ENCODE data around the gene AGPAT2.

Gene AGPAT2

GRCh38 chr9:136687721-136688223, 515 bp upstream of the AGPAT2 start:
- DNase-seq (ENCODE audit: low spot score): no peak

GRCh38 chr9:136686534-136686793, 793 bp downstream of the AGPAT2 start:
- no peak for DNase-seq (ENCODE audit: low spot score)

GRCh38 chr9:136685790-136686533, 1.3 kb downstream of the AGPAT2 start:
- no peak for DNase-seq (ENCODE audit: low spot score)

GRCh38 chr9:136685216-136685615, 2.0 kb downstream of the AGPAT2 start:
- no peak for DNase-seq (ENCODE audit: low spot score)

- no peak for DNase-seq (ENCODE audit: low spot score)
Observed at GRCh38 chr9:136684799-136685198, 2.5 kb downstream of the AGPAT2 start.

- DNase-seq (ENCODE audit: low spot score): no peak
Observed at GRCh38 chr9:136684339-136684738, 2.9 kb downstream of the AGPAT2 start.

- DNase-seq (ENCODE audit: low spot score): no peak
Observed at GRCh38 chr9:136683755-136684154, 3.5 kb downstream of the AGPAT2 start.

- DNase-seq (ENCODE audit: low spot score): no peak
Observed at GRCh38 chr9:136683173-136683745, 4.0 kb downstream of the AGPAT2 start.

GRCh38 chr9:136682710-136683109, 4.5 kb downstream of the AGPAT2 start:
- no peak for DNase-seq (ENCODE audit: low spot score)

- DNase-seq (ENCODE audit: low spot score): no peak
Observed at GRCh38 chr9:136681945-136682699, 5.1 kb downstream of the AGPAT2 start.

DNA sequence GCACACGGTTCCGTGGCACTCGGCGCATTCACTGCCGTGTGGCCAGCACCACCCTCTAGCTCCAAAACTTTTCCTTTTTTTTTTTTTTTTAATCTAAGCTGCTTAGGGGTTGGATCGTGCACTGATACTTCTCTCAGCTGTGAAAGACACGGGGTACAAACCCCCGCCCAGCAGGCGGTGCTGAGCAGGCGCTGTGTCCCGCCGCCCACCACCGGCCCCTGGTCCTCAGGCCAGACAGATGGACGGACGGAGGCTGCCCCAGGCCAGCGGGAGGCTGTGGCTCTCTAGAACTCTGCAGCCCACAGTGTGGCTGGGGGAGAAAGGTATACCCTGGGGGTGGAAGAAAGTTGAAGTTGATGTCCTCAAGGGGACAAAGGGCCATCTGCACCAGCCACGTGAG, 6.2 kb downstream of the AGPAT2 start:
- no peak for DNase-seq (ENCODE audit: low spot score)

DNA sequence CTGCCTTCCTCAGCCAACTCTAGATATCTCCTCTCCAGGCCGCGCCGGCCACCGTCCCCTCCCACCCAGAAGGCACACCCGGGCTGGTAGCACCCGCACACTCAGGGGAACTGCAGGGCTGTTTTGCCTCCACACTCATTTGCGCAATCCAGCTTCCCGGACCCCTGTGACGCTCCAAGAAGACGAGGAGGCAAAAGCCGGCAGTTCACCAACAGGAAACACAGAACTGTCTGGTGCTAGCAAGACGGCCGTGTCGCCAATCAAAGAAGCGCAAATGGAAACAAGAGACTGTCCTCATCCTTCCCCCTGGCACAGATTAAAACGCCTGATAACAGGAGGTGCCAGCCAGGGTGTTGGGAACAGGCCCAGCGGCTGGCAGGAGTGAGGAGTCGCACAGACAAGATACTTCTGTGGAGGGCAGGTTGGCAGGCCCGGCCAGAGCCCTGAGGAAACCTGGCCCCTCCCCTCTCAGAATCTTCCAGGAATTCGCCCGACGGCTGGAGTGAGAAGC, 7.8 kb downstream of the AGPAT2 start:
- DNase-seq (ENCODE audit: low spot score): no peak

GRCh38 chr9:136678624-136679023, 8.6 kb downstream of the AGPAT2 start:
- DNase-seq (ENCODE audit: low spot score): no peak

- no peak for DNase-seq (ENCODE audit: low spot score)
Observed at GRCh38 chr9:136678034-136678433, 9.2 kb downstream of the AGPAT2 start.

- DNase-seq (ENCODE audit: low spot score): no peak
Observed at GRCh38 chr9:136676920-136677686, 10.2 kb downstream of the AGPAT2 start.

DNA sequence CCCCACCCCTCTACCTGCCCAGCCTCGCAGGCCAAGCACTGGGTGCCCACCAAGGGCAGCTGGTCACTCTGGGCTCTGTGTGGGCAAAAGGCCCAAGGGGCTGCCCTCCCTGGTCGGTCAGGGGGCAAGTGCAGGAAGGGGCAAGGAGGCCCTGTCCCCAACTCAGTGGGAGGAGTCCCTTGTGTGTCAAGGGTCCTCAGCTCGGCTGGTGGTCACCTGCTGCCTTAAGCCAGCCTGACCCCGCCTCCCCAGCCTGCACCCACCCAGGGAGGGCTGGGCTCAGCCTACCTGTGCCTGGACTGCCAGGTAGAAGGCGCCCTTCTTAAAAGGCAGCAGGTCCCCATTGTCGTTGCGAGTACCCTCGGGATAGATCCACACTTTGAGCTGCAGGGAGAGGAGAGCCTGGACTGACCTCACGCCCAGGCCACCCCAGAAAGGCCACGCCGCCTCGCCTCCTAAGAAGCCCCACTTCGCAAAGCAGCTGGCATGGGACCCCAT, 10.9 kb downstream of the AGPAT2 start:
- no peak for DNase-seq (ENCODE audit: low spot score)

DNA sequence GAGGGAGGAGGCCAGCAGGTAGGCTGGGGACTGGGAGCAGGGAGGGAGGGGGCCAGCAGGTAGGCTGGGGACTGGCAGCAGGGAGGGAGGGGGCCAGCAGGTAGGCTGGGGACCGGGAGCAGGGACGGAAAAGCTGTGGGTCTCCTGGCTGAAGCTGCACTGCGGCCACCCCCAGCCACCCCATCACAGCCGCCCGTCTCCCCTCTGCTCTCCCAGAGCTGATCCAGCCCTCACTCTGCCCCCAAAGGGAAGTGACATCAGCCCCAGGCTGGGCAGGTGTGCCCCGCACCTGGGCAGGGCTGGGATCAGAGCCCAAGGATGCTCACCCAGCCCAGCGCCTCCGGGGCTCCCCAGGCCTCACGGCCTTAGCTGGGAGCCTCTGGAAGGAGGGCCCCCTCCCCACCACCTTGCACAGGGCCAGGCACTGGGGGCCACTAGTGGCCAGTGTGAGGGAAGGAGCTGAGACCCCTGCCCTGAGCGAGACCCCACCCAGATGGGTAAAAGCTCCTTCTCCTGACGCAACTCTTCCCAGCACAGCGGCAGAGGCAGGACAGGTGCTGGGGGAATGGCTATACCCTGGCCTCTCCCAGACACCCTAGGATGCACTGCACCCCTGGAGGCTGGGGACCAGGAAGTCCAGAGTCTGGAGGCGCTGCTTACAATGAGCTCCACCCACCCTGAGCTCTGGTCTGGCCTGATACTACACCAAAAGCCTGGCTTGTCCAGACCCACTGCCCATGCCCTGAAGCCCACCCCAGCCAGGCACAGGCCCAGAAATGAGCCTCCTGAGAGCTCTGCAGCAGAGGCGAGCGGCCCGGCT, 11.6 kb downstream of the AGPAT2 start:
- DNase-seq (ENCODE audit: low spot score): no peak

- DNase-seq (ENCODE audit: low spot score): no peak
Observed at GRCh38 chr9:136674786-136675349, 12.4 kb downstream of the AGPAT2 start.

- DNase-seq (ENCODE audit: low spot score): no peak
Observed at GRCh38 chr9:136673975-136674785, 13.1 kb downstream of the AGPAT2 start.
